DOHH2 (cell line): ENCODE data around the gene MCOLN1.

Experiments used
- H3F3A ChIP-seq: fragments of 200-600 bp; sonication (generic), shearing (Covaris generic); 2 replicates; pipeline ENCODE4 v1.6.0; 2016; ENCODE audit warnings: antibody characterized with exemption, mild to moderate bottlenecking; ENCODE audit not compliant: control insufficient read depth, insufficient read depth
- H3K27ac ChIP-seq: fragments of 200-600 bp; sonication (generic); 2 replicates; pipeline ENCODE4 v1.5.1; 2014; ENCODE audit warnings: low read depth, mild to moderate bottlenecking, low read length, moderate library complexity
- H3K27me3 ChIP-seq: fragments of 200-600 bp; sonication (generic); 2 replicates; pipeline ENCODE4 v1.6.1; 2014; ENCODE audit warnings: mild to moderate bottlenecking, low read length, mixed read lengths; ENCODE audit not compliant: control insufficient read depth
- H3K36me3 ChIP-seq: fragments of 200-600 bp; sonication (generic); 2 replicates; pipeline ENCODE4 v1.6.1; 2014; ENCODE audit warnings: mild to moderate bottlenecking, low read length, moderate library complexity, mixed read lengths; ENCODE audit not compliant: control insufficient read depth
- H3K4me1 ChIP-seq: fragments of 200-600 bp; sonication (generic); 2 replicates; pipeline ENCODE4 v1.6.1; 2014; ENCODE audit warnings: mild to moderate bottlenecking, low read length, mixed read lengths; ENCODE audit not compliant: control insufficient read depth
- H3K4me2 ChIP-seq: fragments of 200-600 bp; sonication (generic); 2 replicates; pipeline ENCODE4 v1.6.0; 2014; ENCODE audit warnings: mild to moderate bottlenecking, low read length, moderate library complexity
- H3K4me3 ChIP-seq: fragments of 200-600 bp; sonication (generic); 2 replicates; pipeline ENCODE4 v1.5.1; 2014; ENCODE audit warnings: mild to moderate bottlenecking, low read length, mixed read lengths
- H3K79me2 ChIP-seq: fragments of 200-600 bp; sonication (generic); 2 replicates; pipeline ENCODE4 v1.6.1; 2014; ENCODE audit warnings: mild to moderate bottlenecking, low read length, mixed read lengths; ENCODE audit not compliant: control insufficient read depth
- H3K9me2 ChIP-seq: fragments of 200-600 bp; sonication (generic); replicated peaks from 2 replicates; pipeline ENCODE4 v1.6.1; 2014; ENCODE audit warnings: mild to moderate bottlenecking, low read length, mixed read lengths; ENCODE audit not compliant: control insufficient read depth
- H3K9me3 ChIP-seq: fragments of 200-600 bp; sonication (generic); 2 replicates; pipeline ENCODE4 v1.6.1; 2014; ENCODE audit warnings: antibody characterized with exemption, low read length, mixed read lengths; ENCODE audit not compliant: control insufficient read depth, insufficient read depth
- H4K20me1 ChIP-seq: fragments of 200-600 bp; sonication (generic); 2 replicates; pipeline ENCODE4 v1.6.0; 2014; ENCODE audit warnings: low read depth, mild to moderate bottlenecking, antibody characterized with exemption, low read length, moderate library complexity; ENCODE audit not compliant: control insufficient read depth, insufficient read depth
- CTCF ChIP-seq: fragments of 200-600 bp; sonication (generic); IDR thresholded peaks from one replicate; pipeline ENCODE4 v1.5.1; 2014; ENCODE audit warnings: antibody characterized with exemption, mild to moderate bottlenecking, low read depth, low read length; ENCODE audit not compliant: poor library complexity, severe bottlenecking
- EZH2phosphoT487 ChIP-seq: fragments of 200-600 bp; sonication (generic); IDR thresholded peaks from 2 replicates; pipeline ENCODE4 v1.6.1; 2017; ENCODE audit warnings: borderline replicate concordance, mild to moderate bottlenecking, antibody characterized with exemption, low read length, moderate library complexity, mixed read lengths

MCOLN1 gene

GRCh38 chr19:7556696-7557315 is 34.4 kb downstream of the MCOLN1 start:
- Histone ChIP-seq H3K4me1 (no peaks in the 10 kb centered on the region), H3K27me3 (no peaks in the 10 kb centered on the region), H3F3A (no peaks in the 10 kb centered on the region), H3K36me3 (peaks cover 35% of the 10 kb centered on the region; the same call in 1 of the 2 replicates), H3K79me2 (no peaks in the 10 kb centered on the region), H3K9me3 (no peaks in the 10 kb centered on the region), H3K27ac (no peak overlapping the region), H3K9me2 (no peaks in the 10 kb centered on the region), H4K20me1 (no peaks in the 10 kb centered on the region), H3K4me2 (no peak overlapping the region), H3K4me3 (no peak overlapping the region)
- TF ChIP-seq CTCF (no peak), EZH2phosphoT487 (no peak)

DNA sequence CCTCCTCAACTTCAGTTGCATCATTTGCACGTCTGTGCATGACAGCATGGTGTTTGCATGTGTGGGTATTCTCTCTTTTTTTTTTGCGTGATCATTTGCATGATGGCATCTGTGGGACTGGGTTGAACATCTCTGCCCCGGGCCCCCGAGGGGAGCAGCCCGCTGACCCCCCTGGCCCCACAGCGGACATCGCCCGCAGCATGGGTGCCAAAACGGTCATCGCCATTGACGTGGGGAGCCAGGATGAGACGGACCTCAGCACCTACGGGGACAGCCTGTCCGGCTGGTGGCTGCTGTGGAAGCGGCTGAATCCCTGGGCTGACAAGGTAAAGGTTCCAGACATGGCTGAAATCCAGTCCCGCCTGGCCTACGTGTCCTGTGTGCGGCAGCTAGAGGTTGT is 36.2 kb downstream of the MCOLN1 start:
- Histone ChIP-seq H3K27me3 (no peaks in the 10 kb centered on the region), H3K4me2 (no peak overlapping the region), H3K4me1 (no peaks in the 10 kb centered on the region), H3K9me3 (no peaks in the 10 kb centered on the region), H3F3A (no peaks in the 10 kb centered on the region), H4K20me1 (no peaks in the 10 kb centered on the region), H3K27ac (no peak overlapping the region), H3K79me2 (no peaks in the 10 kb centered on the region), H3K4me3 (no peak overlapping the region), H3K36me3 (peaks cover 35% of the 10 kb centered on the region; the same call in 1 of the 2 replicates), H3K9me2 (no peaks in the 10 kb centered on the region)
- TF ChIP-seq CTCF (no peak), EZH2phosphoT487 (no peak)

GRCh38 chr19:7559102-7559501 is 36.7 kb downstream of the MCOLN1 start:
- Histone ChIP-seq H4K20me1 (no peaks in the 10 kb centered on the region), H3K4me1 (no peaks in the 10 kb centered on the region), H3K4me2 (no peak overlapping the region), H3K27ac (no peak overlapping the region), H3K9me2 (no peaks in the 10 kb centered on the region), H3K9me3 (no peaks in the 10 kb centered on the region), H3K79me2 (no peaks in the 10 kb centered on the region), H3F3A (no peaks in the 10 kb centered on the region), H3K36me3 (peaks cover 35% of the 10 kb centered on the region; the same call in 1 of the 2 replicates), H3K27me3 (no peaks in the 10 kb centered on the region), H3K4me3 (no peak overlapping the region)
- TF ChIP-seq CTCF (no peak), EZH2phosphoT487 (no peak)
